ENCODE results near the gene SLC9A8.

DNA sequence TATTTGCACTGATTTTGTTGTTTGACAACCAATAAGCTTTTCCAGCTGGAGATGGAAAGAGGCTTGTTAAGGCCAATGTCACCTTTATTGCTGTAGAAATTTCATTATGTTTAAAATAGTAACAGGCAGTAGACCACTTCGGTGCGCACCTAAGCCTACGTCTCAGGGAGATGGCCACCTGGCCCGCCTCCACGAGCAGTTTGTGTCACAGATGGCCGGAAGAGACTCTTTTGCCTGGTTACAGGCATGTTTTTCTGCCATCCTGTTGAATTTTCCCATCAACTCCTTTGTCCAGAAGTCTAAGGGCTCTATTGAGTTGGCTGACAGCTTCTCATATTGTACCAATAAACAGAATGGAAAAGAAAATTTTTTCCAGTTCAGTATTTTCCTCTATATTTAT, 51.0 kb downstream of the SLC9A8 start:
- TF ChIP-seq EP300 (conservative IDR thresholded peaks at IDR 0.05; ENCODE audit: poor library complexity, severe bottlenecking) (no peak), EZH2 (IDR thresholded peaks at IDR 0.05; ENCODE audit: borderline replicate concordance, insufficient read depth, low read length, poor library complexity, severe bottlenecking) (no peak), CTCF (IDR thresholded peaks at IDR 0.05; ENCODE audit: poor library complexity, severe bottlenecking) (no peak), POLR2AphosphoS5 (IDR thresholded peaks at IDR 0.05) (no peak), MXI1 (conservative IDR thresholded peaks at IDR 0.05; ENCODE audit: poor library complexity, severe bottlenecking) (no peak), TAF1 (IDR thresholded peaks at IDR 0.05; ENCODE audit: low read depth) (no peak), RAD21 (conservative IDR thresholded peaks at IDR 0.05) (no peak)
- TF ChIP-seq, protein P1, sequence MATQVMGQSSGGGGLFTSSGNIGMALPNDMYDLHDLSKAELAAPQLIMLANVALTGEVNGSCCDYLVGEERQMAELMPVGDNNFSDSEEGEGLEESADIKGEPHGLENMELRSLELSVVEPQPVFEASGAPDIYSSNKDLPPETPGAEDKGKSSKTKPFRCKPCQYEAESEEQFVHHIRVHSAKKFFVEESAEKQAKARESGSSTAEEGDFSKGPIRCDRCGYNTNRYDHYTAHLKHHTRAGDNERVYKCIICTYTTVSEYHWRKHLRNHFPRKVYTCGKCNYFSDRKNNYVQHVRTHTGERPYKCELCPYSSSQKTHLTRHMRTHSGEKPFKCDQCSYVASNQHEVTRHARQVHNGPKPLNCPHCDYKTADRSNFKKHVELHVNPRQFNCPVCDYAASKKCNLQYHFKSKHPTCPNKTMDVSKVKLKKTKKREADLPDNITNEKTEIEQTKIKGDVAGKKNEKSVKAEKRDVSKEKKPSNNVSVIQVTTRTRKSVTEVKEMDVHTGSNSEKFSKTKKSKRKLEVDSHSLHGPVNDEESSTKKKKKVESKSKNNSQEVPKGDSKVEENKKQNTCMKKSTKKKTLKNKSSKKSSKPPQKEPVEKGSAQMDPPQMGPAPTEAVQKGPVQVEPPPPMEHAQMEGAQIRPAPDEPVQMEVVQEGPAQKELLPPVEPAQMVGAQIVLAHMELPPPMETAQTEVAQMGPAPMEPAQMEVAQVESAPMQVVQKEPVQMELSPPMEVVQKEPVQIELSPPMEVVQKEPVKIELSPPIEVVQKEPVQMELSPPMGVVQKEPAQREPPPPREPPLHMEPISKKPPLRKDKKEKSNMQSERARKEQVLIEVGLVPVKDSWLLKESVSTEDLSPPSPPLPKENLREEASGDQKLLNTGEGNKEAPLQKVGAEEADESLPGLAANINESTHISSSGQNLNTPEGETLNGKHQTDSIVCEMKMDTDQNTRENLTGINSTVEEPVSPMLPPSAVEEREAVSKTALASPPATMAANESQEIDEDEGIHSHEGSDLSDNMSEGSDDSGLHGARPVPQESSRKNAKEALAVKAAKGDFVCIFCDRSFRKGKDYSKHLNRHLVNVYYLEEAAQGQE (IDR thresholded peaks at IDR 0.05; ENCODE audit: borderline replicate concordance): no peak

Data from neural cell (in vitro differentiated cells).